Subcutaneous abdominal adipose tissue (tissue), 5 donors: Measurements from ENCODE around the gene ZNF14.
"Not testable (repeated sequence)": the region's sequence is repeated elsewhere in the genome, so short reads cannot be mapped to it uniquely, and the experiment has no call there.

Experiments used
- H3K27ac ChIP-seq: one replicate; pipeline ENCODE4 v1.7.0; 2013; ENCODE audit warnings: low read depth, mild to moderate bottlenecking, inconsistent platforms, low read length, moderate library complexity
- H3K27me3 ChIP-seq, 5 donors: one replicate each; pipeline ENCODE4 v1.7.0; 2013; ENCODE audit warnings: low read length in 5 of 5, inconsistent platforms in 1 of 5; ENCODE audit not compliant: control insufficient read depth in 5 of 5, insufficient read depth in 4 of 5
- H3K36me3 ChIP-seq, 5 donors: one replicate each; pipeline ENCODE4 v1.7.0; 2013; ENCODE audit warnings: low read length in 5 of 5; ENCODE audit not compliant: control insufficient read depth in 5 of 5, insufficient read depth in 5 of 5
- H3K4me1 ChIP-seq, 5 donors: one replicate each; pipeline ENCODE4 v1.7.0; 2013; ENCODE audit warnings: low read length in 5 of 5, mild to moderate bottlenecking in 3 of 5, moderate library complexity in 1 of 5; ENCODE audit not compliant: control insufficient read depth in 5 of 5, insufficient read depth in 5 of 5
- H3K4me3 ChIP-seq, 5 donors: one replicate each; pipeline ENCODE4 v1.7.0; 2013; ENCODE audit warnings: low read length in 5 of 5, low read depth in 1 of 5
- H3K9ac ChIP-seq, 5 donors: one replicate each; pipeline ENCODE4 v1.7.0; 2013; ENCODE audit warnings: low read length in 5 of 5, mild to moderate bottlenecking in 4 of 5, moderate library complexity in 3 of 5
- H3K9me3 ChIP-seq, 5 donors: one replicate each; pipeline ENCODE4 v1.7.0; 2013; ENCODE audit warnings: low read length in 5 of 5; ENCODE audit not compliant: control insufficient read depth in 5 of 5
- donor health status: healthy.
- donor health status: healthy.
- donor health status: healthy.
- donor health status: healthy.
- donor health status: healthy.

The ZNF14 gene

DNA sequence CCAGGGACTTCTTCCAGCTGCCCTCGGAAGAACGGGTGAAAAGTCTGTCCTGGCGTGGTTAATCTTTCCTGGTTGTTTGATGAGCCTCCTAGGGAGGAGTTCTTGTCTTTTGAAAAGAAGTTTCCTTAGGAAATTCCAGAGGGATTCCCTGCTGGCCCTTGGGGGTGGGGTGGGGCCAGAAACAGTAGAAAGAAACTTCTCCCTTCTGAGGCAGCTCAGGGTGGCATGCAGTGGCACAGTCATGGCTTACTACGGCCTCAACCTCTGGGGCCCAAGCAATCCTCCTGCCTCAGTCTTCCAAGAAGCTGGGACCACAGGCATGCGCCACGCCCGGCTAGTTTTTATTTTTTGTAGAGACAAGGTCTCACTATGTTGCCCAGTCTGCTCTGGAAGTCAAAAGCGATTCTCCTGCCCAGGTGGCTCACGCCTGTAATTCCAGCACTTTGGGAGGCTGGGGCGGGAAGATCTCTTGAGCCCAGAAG, 62.8 kb downstream of the ZNF14 start:
- Histone ChIP-seq H3K9me3 (no peaks in the 10 kb centered on the region), H3K4me3 (peak overlapping the region in 2 of 5 donors; percentile 86 to 88), H3K36me3 (peaks cover 0 to 17% (median 0%) of the 10 kb centered on the region in 5 donors), H3K27me3 (no peaks in the 10 kb centered on the region), H3K9ac (peak overlapping the region in 3 of 5 donors; percentile 28 to 95 (median 31)), H3K4me1 (peaks cover 0 to 26% (median 18%) of the 10 kb centered on the region in 5 donors), H3K27ac (no peak overlapping the region)

GRCh38 chr19:19668230-19669012, 64.5 kb downstream of the ZNF14 start, which contains the start of gene ZNF101:
Gene ZNF101, plus strand, starts transcription at chr19:19668839. Its CDS starts 125 bp downstream, at chr19:19668964.
- Histone ChIP-seq H3K4me1 (peaks cover 0 to 29% (median 18%) of the 10 kb centered on the region in 5 donors), H3K36me3 (peaks cover 0 to 12% (median 0%) of the 10 kb centered on the region in 5 donors), H3K4me3 (peak within 1 kb of the TSS; percentile 77 to 94 (median 88)), H3K9ac (peak within 1 kb of the TSS; percentile 56 to 96 (median 95)), H3K9me3 (no peaks in the 10 kb centered on the region), H3K27ac (peak within 1 kb of the TSS; percentile 50), H3K27me3 (no peaks in the 10 kb centered on the region)

DNA sequence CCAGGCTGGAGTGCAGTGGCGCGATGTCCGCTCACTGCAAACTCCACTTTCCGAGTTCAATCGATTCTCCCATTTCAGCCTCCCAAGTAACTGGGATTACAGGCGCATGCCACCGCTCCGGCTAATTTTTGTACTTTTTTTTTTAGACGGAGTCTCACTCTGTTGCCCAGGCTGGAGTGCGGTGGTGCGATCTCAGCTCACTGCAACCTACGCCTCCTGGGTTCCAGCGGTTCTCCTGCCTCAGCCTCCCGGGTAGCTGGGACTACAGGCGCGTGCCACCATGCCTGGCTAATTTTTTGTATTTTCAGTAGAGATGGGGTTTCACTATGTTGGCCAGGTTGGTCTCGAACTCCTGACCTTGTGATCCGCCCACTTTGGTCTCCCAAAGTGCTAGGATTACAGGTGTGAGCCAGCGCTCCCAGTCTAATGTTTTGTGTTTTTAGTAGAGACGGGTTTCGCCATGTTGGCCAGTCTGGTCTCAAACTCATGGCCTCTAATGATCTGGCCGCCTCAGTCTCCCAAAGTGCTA, 67.4 kb downstream of the ZNF14 start:
- not testable (repeated sequence) for H3K27me3 ChIP-seq, H3K36me3 ChIP-seq, H3K4me3 ChIP-seq, H3K9me3 ChIP-seq, H3K27ac ChIP-seq, H3K9ac ChIP-seq
- H3K4me1 ChIP-seq, result peaks cover 14 to 52% (median 40%) of the 10 kb centered on the region in 5 donors

GRCh38 chr19:19663256-19664120, 69.4 kb downstream of the ZNF14 start, which contains the start of gene ATP13A1:
Gene ATP13A1, minus strand, starts transcription at chr19:19663676. Its CDS starts 10 bp downstream, at chr19:19663666.
- Histone ChIP-seq H3K9me3 (no peaks in the 10 kb centered on the region), H3K4me1 (peaks cover 14 to 37% (median 28%) of the 10 kb centered on the region in 5 donors), H3K4me3 (peak within 1 kb of the TSS; percentile 65 to 98 (median 91)), H3K9ac (peak within 1 kb of the TSS; percentile 3 to 94 (median 82)), H3K27me3 (no peaks in the 10 kb centered on the region), H3K27ac (peak within 1 kb of the TSS; percentile 90), H3K36me3 (peaks cover 0 to 17% (median 16%) of the 10 kb centered on the region in 5 donors)

DNA sequence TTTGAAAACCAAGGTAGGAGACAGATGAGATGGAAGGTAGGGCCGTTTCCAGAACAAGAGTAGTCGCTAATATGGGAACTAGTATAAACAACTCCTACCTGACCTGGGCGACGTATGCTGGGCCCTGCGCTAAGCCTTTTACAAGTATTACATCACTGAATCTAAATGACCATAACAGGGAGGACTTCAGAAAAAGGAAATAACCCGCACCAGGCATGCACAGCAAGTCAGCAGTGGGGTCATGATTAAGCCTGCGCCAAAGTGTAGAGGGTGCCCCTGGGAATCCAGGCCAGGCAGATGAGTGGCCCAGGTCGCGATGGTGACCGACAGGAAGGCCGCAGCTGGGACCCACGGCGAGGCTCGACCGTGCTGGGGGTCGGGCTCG, 70.0 kb downstream of the ZNF14 start:
- H3K4me3 ChIP-seq, result peak overlapping the region; percentile 65 to 98 (median 91)
- no peaks in the 10 kb centered on the region for H3K27me3 ChIP-seq
- peak overlapping the region; percentile 90 for H3K27ac ChIP-seq
- peaks cover 3 to 23% (median 21%) of the 10 kb centered on the region in 5 donors for H3K36me3 ChIP-seq
- H3K9ac ChIP-seq, result peak overlapping the region; percentile 3 to 94 (median 82)
- H3K9me3 ChIP-seq, result no peaks in the 10 kb centered on the region
- H3K4me1 ChIP-seq, result peaks cover 14 to 30% (median 23%) of the 10 kb centered on the region in 5 donors

DNA sequence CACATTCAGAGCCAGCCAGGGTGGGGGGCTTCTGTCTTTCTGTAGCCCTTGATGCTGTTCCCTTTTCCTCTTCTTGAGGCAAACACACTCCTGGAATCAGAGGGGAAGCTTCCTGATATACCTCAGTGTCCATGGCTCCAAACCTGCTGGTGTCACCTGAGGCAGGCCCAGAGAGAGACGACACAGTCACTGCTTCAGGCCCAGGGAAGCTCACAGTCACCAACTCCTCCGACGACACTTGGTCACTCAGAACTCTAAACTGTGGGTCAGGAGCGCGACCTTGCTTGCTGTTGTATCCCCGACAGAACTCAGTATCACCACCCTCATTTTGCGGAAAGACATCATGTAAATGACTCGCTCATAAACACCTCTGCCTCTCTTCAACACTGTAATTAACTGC, 70.6 kb downstream of the ZNF14 start:
- no peaks in the 10 kb centered on the region for H3K9me3 ChIP-seq
- H3K27me3 ChIP-seq, result no peaks in the 10 kb centered on the region
- H3K27ac ChIP-seq, result peak overlapping the region; percentile 90
- peaks cover 14 to 26% (median 23%) of the 10 kb centered on the region in 5 donors for H3K4me1 ChIP-seq
- H3K9ac ChIP-seq, result peak overlapping the region; percentile 3 to 94 (median 82)
- H3K36me3 ChIP-seq, result peaks cover 3 to 28% (median 24%) of the 10 kb centered on the region in 5 donors
- H3K4me3 ChIP-seq, result peak overlapping the region; percentile 65 to 98 (median 91)

- peaks cover 3 to 34% (median 30%) of the 10 kb centered on the region in 5 donors for H3K36me3 ChIP-seq
- peaks cover 14 to 26% (median 23%) of the 10 kb centered on the region in 5 donors for H3K4me1 ChIP-seq
- peak overlapping the region in 3 of 5 donors; percentile 1 to 32 (median 21) for H3K9ac ChIP-seq
- H3K9me3 ChIP-seq, result no peaks in the 10 kb centered on the region
- no peak overlapping the region for H3K27ac ChIP-seq
- H3K27me3 ChIP-seq, result no peaks in the 10 kb centered on the region
- H3K4me3 ChIP-seq, result peak overlapping the region in 1 of 5 donors; percentile 98
These were observed 71.1 kb downstream of the ZNF14 start for GRCh38 chr19:19661675-19662251.

DNA sequence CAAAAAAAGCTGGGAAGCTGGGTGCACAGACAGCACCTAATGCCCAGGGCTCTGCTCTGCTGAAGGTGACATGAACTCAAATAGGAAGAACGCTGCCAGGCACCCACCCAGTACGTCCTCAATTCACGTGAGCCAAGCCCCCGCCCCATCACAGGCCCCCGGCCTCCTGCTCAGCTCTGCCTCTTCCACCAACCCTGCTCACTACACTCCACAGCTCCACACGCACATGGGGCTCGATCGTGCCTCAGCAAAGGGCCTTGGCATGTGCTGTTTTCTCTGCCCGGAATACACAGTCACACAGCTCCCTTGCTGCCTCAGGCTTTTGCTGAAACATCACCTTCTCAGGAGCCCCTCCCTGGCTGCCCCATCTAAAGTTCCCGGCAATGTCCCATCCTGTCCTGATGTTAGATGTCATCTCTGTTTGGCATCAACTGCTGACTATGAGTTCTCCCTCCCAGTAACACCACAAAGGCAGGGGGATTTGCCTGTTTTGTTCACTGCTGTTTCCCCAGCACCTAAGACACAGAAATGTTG, 71.7 kb downstream of the ZNF14 start:
- Histone ChIP-seq H3K4me3 (peak overlapping the region in 1 of 5 donors; percentile 13), H3K9me3 (no peaks in the 10 kb centered on the region), H3K4me1 (peaks cover 14 to 26% (median 23%) of the 10 kb centered on the region in 5 donors), H3K9ac (peak overlapping the region in 1 of 5 donors; percentile 21), H3K27me3 (no peaks in the 10 kb centered on the region), H3K36me3 (peaks cover 3 to 39% (median 36%) of the 10 kb centered on the region in 5 donors), H3K27ac (no peak overlapping the region)
